GM21360 (cell line): ENCODE measurements around the gene A1BG.
"Not testable (repeated sequence)": the region's sequence is repeated elsewhere in the genome, so short reads cannot be mapped to it uniquely, and the experiment has no call there.

Experiments used
- ATAC-seq: cut with Tn5 transposase; IDR thresholded peaks from one replicate; pipeline ENCODE4 v1.9.1; 2021; ENCODE audit warnings: mild to moderate bottlenecking, moderate library complexity; ENCODE audit not compliant: unreplicated experiment

A1BG gene

DNA sequence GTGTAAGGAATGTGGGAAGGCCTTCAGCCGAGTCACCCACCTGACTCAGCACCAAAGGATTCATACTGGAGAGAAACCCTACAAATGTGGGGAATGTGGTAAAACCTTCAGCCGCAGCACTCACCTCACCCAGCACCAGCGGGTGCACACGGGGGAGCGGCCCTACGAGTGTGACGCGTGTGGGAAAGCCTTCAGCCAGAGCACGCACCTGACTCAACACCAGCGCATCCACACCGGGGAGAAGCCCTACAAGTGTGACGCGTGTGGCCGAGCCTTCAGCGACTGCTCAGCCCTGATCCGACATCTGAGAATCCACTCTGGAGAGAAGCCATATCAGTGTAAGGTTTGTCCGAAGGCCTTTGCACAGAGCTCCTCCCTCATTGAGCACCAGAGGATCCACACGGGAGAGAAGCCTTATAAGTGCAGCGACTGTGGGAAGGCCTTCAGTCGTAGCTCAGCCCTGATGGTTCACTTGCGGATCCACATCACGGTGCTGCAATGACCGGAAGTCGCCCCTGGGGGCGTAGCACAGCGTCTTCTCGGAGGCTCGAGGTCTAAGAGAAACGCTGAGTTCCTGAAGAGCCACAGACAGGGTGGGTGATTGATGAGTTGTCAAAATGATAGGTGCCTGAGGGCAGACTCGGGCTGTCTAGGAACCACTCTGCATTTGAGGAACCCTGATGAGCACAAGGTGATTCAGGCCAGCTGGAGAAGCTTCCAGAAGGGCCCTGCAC lies 14.3 kb downstream of the A1BG start:
- no peak for ATAC-seq

DNA sequence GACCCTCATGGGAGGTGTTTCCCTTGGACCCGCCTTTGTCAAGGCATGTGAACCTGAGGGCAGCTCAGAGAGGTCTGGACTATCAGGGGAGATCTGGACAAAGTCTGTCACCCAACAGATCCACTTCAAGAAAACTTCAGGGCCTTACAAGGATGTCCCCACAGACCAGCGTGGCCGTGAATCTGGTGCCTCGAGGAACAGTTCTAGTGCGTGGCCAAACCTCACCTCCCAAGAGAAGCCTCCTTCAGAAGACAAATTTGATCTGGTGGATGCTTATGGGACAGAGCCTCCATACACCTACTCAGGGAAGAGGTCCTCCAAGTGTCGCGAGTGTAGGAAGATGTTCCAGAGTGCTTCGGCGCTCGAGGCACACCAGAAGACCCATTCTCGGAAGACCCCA lies 15.0 kb downstream of the A1BG start:
- ATAC-seq: no peak

DNA sequence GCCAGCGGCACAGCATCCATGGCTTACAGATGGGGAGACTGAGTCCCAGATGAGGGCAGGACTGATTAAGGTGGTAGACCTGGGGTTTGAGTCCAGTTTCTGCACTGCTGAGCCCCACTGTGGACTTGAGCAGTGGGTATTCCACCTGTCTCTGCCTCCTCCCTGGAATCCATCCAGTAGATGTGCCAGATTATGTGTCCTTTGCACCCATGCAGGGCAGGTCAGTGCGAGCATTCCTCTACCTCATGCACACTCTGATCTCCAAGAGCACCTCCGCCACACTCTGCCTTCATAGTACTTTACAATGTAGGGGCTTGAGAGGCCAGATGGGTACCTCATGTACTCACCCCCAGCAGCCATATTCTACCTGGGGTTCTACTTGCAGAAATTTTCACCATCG lies 16.5 kb downstream of the A1BG start:
- no peak for ATAC-seq

GRCh38 chr19:58336216-58336615 lies 17.1 kb downstream of the A1BG start:
- ATAC-seq: no peak

DNA sequence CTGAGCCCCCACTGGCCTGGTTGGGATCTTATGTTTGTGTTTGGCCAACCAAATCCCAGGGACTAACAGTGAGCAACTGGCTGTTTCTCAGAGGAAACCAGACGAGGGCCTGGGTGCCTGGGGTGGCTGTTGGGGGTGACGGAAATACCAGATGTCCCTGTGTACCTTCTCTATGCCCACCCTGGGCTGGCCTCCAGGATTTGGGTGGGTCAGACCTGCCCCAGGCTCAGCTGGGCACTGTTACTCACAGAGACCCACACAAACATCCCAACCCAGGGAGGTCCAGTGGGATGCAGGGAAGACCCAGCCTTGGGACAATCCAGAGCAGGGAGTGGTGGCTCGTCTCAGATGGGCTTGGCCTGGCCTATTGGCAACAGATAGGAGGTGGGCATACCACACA lies 17.7 kb downstream of the A1BG start:
- ATAC-seq: no peak

DNA sequence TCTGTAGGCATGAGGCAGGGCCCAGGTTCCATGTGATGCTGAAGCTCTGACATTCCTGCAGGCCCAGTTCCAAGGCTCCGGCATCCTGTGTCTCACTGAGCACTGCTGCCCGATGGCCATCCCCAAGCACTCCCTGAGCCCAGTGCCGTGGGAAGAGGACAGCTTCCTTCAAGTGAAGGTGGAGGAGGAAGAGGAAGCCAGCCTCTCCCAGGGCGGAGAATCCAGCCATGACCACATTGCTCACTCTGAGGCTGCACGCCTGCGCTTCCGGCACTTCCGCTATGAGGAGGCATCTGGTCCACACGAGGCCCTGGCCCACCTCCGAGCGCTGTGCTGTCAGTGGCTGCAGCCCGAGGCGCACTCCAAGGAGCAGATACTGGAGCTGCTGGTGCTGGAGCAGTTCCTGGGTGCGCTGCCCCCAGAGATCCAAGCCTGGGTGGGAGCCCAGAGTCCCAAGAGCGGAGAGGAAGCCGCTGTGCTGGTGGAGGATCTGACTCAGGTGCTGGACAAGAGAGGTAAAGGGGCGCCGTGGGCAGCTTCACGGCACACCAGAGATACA lies 18.5 kb downstream of the A1BG start:
- no peak for ATAC-seq

DNA sequence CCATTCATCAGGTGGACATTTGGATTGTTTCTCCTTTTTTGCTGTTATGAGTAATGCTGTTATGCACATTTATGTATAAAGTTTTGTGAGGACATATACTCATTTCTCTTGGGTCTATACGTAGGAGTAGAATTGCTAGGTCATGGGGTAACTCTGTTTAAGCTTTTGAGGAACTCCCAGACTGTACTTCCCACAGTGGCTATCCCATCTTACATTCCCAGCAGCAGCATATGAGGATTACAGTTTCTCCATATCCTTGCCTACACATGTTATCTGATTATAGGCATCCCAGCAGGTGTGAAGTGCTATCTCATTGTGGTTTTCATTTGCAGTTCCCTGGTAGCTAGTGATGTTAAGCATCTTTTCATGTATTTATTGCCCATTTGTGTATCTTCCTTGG lies 20.6 kb downstream of the A1BG start:
- no peak for ATAC-seq

DNA sequence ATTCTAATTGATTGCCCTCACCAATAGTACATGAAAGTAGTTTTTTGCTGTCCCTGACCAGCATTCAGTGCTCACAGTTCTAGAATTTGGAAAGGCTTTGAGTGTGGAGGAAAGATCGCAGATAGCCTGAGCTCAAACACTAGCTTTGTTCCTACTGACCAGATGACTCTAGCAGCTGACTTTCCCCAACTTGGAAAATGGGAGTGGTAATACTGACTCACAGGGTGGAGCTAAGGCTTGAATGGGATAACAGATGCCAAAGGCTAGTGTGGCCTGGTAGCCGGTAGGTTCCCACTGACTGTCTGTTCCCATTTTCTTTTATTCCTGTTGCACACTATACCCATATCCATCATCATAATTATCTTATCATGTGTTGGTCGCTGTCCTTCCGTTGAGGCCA lies 22.8 kb downstream of the A1BG start:
- ATAC-seq: no peak

GRCh38 chr19:58328999-58329398 lies 24.3 kb downstream of the A1BG start:
- ATAC-seq: no peak

DNA sequence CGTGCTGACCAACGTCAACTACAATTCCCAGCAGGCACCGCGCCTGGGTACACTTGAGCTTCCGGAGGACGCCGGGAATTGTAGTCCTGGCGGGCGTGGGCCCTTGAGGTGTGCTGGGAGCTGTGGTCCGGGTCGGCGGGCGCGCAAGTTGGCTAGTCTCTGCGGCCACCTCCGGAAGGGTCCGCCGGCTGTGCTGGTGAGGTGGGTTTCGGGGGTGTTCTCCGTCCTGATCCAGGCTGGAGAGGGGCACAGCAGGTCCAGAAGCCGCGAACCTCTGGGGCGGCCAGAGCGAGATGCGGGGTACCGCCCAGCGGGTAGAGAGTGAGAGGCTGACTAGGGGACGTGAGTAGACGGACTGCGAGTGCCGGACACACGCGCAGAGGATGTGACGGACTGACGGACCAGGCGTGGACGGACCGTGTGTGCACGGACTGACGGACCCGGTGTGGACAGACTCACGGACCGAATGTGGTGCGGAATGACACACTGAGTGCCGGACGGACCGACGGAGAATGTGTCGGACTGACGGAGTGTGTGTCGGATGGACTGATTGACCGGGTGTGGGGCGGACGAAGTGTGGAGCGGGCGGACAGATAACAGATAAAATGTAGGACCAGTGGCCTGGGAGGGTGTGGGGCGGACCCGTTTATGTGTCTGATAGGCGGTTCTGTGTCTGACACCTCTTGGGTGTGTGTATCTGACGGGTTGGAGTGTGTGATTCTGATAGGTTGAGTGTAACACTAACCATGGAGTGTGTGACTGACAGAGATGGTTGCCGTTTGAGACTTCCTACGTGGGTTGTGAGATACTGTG lies 26.2 kb downstream of the A1BG start, which contains the start of gene ZSCAN22:
Gene ZSCAN22 (plus strand): TSS at position 81 of the 813 bp plus-strand sequence. CDS start 7,809 bp downstream, outside the sequence.
- peak; percentile 78 for ATAC-seq

- no peak for ATAC-seq
Measured at GRCh38 chr19:58326501-58326913, 26.8 kb downstream of the A1BG start.

- ATAC-seq: no peak
Measured at GRCh38 chr19:58325311-58326022, 27.8 kb downstream of the A1BG start.

GRCh38 chr19:58319241-58319640 lies 34.1 kb downstream of the A1BG start:
- no peak for ATAC-seq

GRCh38 chr19:58318297-58318696 lies 35.0 kb downstream of the A1BG start:
- no peak for ATAC-seq

DNA sequence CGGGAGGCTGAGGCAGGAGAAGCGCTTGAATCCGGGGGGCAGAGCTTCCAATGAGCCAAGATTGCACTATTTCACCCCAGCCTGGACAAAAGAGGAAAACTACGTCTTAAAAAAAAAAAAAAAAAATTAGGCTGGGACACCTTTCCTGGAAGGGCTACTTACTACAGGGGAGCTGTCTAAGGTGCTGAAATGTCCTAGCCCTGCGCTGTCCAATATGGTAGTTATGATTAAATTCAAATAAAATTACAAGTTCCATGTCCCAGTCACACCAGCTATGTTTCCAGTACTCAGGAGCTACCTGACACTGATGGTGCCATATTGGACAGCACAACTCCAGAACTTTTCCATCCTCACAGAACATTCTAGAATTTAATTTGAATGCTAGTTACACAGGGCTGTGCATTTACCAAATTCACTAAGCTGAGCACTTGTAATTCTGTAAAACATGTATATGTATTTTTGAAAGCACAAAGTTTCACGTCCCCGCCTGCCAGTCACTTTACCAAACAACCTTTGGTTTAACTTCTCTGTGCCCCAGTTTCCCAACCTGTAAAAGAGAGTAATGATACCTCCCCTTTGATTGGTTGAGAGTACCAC lies 35.7 kb downstream of the A1BG start:
- ATAC-seq: no peak

- ATAC-seq: no peak
Measured at GRCh38 chr19:58315580-58315979, 37.7 kb downstream of the A1BG start.

GRCh38 chr19:58311345-58311865 lies 41.9 kb downstream of the A1BG start:
- ATAC-seq: no peak

DNA sequence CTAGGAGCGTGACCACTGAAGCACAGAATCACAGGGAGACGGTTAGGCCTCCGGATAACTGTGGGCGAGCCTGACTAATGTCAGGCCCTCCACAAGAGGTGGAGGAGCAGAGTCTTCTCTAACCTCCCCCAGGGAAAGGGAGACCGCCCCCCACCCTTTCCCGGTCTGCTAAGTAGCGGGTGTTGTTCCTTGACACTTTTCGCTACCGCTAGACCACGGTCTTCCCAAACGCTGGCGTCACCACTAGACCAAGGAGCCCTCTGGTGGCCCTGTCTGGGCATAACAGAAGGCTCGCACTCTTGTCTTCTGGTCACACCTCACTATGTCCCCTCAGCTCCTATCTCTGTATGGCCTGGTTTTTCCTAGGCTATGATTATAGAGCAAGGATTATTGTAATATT lies 42.6 kb downstream of the A1BG start:
- ATAC-seq: not testable (repeated sequence)

DNA sequence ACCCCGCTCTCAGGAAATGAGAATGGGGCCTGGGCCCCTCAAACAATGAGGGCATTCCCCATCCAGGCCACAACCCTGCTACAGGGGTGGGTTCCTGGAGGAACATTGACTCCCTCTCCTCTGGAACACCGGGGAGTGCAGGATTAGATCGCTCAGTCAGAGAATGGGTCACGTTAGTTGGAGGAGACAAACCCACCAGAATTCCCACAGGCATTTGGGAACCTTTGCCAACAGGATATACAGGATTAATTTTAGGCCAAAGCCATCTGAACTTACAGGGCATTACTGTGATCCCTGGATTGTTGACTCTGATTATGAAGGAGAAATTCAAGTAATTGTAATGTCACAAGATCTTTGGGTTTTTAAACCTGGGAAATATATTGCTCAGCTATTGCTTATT lies 45.6 kb downstream of the A1BG start:
- ATAC-seq: no peak

DNA sequence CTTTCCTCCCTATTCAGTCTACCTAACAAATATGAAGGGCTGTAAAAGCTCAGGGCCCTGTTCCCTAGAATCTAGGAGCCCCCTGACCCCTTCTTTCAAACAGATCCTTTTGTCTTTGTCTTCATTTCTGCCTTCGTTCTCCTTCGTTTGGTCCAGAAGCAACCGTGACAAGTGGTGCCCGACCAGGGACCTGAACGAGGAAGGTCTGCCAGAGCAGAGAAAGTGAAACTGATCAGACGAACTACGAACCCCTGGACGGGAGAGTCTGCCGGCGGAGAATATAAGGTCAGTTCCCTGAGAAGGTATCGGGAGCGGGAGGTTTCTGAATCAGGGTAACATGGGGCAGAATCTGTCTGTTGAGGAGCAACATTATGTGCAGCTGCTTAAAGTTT lies 47.4 kb downstream of the A1BG start:
- no peak for ATAC-seq
